ENCODE measurements around the gene SLC9A9. TPM values are rescaled to one million over a fixed set of nuclear protein-coding genes. Genes with fewer than 3 reads are reported as not detected.

The SLC9A9 gene
- total and polyA plus RNA-seq, 8 donors = 0.58 to 29.7 (median 14.0) TPM

- Histone ChIP-seq H3K27me3 (no peaks in the 10 kb centered on the region), H3K27ac (peak overlapping the region in 1 of 5 donors; percentile 25), H3K4me3 (no peak overlapping the region), H3K36me3 (no peaks in the 10 kb centered on the region), H3K9me3 (no peaks in the 10 kb centered on the region), H3K4me1 (peaks cover 5 to 18% (median 10%) of the 10 kb centered on the region in 4 donors)
- intact Hi-C loops (cut with DNase I; ENCODE audit: low total_unique reads) = no loop called here
- peak in 1 of 2 donors; percentile 28 for DNase-seq
- 78 to 84% (median 83%) methylated on average over 5 of the region's 5 CpGs for WGBS, 5 donors
- TF ChIP-seq POLR2A (IDR thresholded peaks at IDR 0.05) = no peak
- no peak for TF ChIP-seq POLR2AphosphoS5 (IDR thresholded peaks at IDR 0.05)
- TF ChIP-seq CTCF (IDR thresholded peaks at IDR 0.05) = no peak
- no peak for TF ChIP-seq EP300 (IDR thresholded peaks at IDR 0.05)
These were observed 418.4 kb downstream of the SLC9A9 start for GRCh38 chr3:143429628-143430514.

- Histone ChIP-seq H3K27me3 (no peaks in the 10 kb centered on the region), H3K4me1 (peaks cover 5 to 16% (median 10%) of the 10 kb centered on the region in 4 donors), H3K9me3 (no peaks in the 10 kb centered on the region), H3K27ac (no peak overlapping the region), H3K4me3 (no peak overlapping the region), H3K36me3 (no peaks in the 10 kb centered on the region)
- intact Hi-C loops (cut with DNase I; ENCODE audit: low total_unique reads) = no loop called here
- TF ChIP-seq POLR2A (IDR thresholded peaks at IDR 0.05) (no peak), EP300 (IDR thresholded peaks at IDR 0.05) (no peak), CTCF (IDR thresholded peaks at IDR 0.05) (no peak), POLR2AphosphoS5 (IDR thresholded peaks at IDR 0.05) (no peak)
- WGBS, 5 donors = 19 to 64% (median 55%) methylated on average over 1 of the region's 1 CpG
- no peak for DNase-seq
These were observed 420.0 kb downstream of the SLC9A9 start for GRCh38 chr3:143428294-143428693.

- no peaks in the 10 kb centered on the region for H3K9me3 ChIP-seq
- WGBS, 5 donors = 67 to 93% (median 79%) methylated on average over 1 of the region's 1 CpG
- H3K36me3 ChIP-seq = no peaks in the 10 kb centered on the region
- H3K4me1 ChIP-seq = peaks cover 4 to 9% (median 8%) of the 10 kb centered on the region in 4 donors
- intact Hi-C loops (cut with DNase I; ENCODE audit: low total_unique reads) = no loop called here
- no peak for DNase-seq
- TF ChIP-seq CTCF (IDR thresholded peaks at IDR 0.05) (no peak), POLR2A (IDR thresholded peaks at IDR 0.05) (no peak), POLR2AphosphoS5 (IDR thresholded peaks at IDR 0.05) (no peak), EP300 (IDR thresholded peaks at IDR 0.05) (no peak)
- no peaks in the 10 kb centered on the region for H3K27me3 ChIP-seq
- no peak overlapping the region for H3K4me3 ChIP-seq
- H3K27ac ChIP-seq = no peak overlapping the region
These were observed 420.6 kb downstream of the SLC9A9 start for GRCh38 chr3:143427631-143428030.

- H3K27ac ChIP-seq = no peak overlapping the region
- peaks cover 0 to 4% (median 0%) of the 10 kb centered on the region in 4 donors for H3K4me1 ChIP-seq
- intact Hi-C loops (cut with DNase I; ENCODE audit: low total_unique reads) = no loop called here
- no peaks in the 10 kb centered on the region for H3K9me3 ChIP-seq
- no peak for TF ChIP-seq POLR2AphosphoS5 (IDR thresholded peaks at IDR 0.05)
- TF ChIP-seq CTCF (IDR thresholded peaks at IDR 0.05) = no peak
- no peak for TF ChIP-seq POLR2A (IDR thresholded peaks at IDR 0.05)
- no peak overlapping the region for H3K4me3 ChIP-seq
- DNase-seq = no peak
- no peaks in the 10 kb centered on the region for H3K27me3 ChIP-seq
- H3K36me3 ChIP-seq = no peaks in the 10 kb centered on the region
- WGBS, 5 donors = 95 to 100% (median 98%) methylated on average over 1 of the region's 1 CpG
These were observed 423.4 kb downstream of the SLC9A9 start for GRCh38 chr3:143424874-143425273.
